ENCODE results near the gene DDX41. TPM values are rescaled to one million over a fixed set of nuclear protein-coding genes. Genes with fewer than 3 reads are reported as not detected.

The DDX41 gene
- total and polyA plus RNA-seq, 10 of the 15 experiments (the other 5 are each of a cell fraction or from before 2014, with no cell fraction given), result 32.7 to 215 (median 93.6) TPM

DNA sequence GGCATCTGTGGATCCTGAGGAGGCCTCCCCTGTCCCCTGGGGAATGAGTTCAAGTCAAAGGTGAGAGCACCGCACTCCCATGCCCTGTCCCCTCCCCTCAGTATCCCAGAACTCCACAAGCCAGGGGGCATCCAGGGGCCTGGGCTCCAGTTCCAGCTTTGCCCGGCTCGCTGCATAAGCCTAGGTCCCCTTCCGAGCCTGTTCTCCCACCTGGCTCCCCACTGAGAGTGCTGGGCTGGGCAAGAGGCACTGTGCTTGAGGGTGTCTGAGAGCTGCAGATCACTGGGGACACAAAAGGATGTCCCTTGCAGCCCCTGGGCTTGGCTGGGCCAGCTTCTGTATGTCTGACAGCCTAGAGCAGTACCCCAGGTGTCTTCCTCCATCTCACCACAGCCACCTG, 11.7 kb downstream of the DDX41 start (continued):
- no peak for TF ChIP-seq ZNF384 (IDR thresholded peaks at IDR 0.05; ENCODE audit: borderline replicate concordance, low read depth, low read length)
- TF ChIP-seq ZBTB11 (CRISPR knock-in tag; IDR thresholded peaks at IDR 0.05), result no peak

- no peak overlapping the region for H2AFZ ChIP-seq (ENCODE audit: control insufficient read depth, low read depth, low read length)
- no peak for FAIRE-seq
- H3K79me2 ChIP-seq (ENCODE audit: control insufficient read depth, insufficient read depth, low read length), result peaks cover 24% of the 10 kb centered on the region
- ChIA-PET RAD21 (ENCODE audit: unreplicated experiment) (interaction anchor here (0.6 kb wide), 1 partner anchor 183 kb away, joined by 3 read pairs; no protein-coding TSS in a partner anchor), POLR2A (interaction anchor here (0.5 to 1.1 kb wide), 2 partner anchors 77 to 104 kb away, joined by 3 to 5 read pairs; no protein-coding TSS in a partner anchor), CTCF (interaction anchor here (1.5 kb wide), 1 partner anchor 195 kb away, joined by 6 read pairs; no protein-coding TSS in a partner anchor), SMC1A (ENCODE audit: uncharacterized antibody, unreplicated experiment) (no interaction called here)
- no TSS peak for BruUV-seq (replicated peaks)
- intact Hi-C loops (cut with micrococcal nuclease; ENCODE audit: unreplicated experiment) (loop anchor here (5.0 to 10.0 kb wide), 3 partner anchors 98 to 390 kb away; partner anchors contain the start of genes B4GALT7 and MXD3), in situ Hi-C loops (cut with MboI) (no loop called here)
- DNase-seq (ENCODE audit: low read depth, low spot score), result no peak
- no peak for ATAC-seq
- H3K4me2 ChIP-seq (ENCODE audit: control insufficient read depth, insufficient read depth), result no peak overlapping the region
- peaks cover 7 to 19% of the 10 kb centered on the region in 2 experiments; a peak in 3 of 4 replicates for H3K36me3 ChIP-seq (ENCODE audit: control insufficient read depth in 2 of 2, insufficient read depth in 2 of 2, low read length in 1 of 2)
- 93% methylated on average over 44 of the region's 47 CpGs for WGBS (ENCODE audit: insufficient coverage, insufficient replicate concordance, low lambda C conversion rate, missing lambda C conversion rate)
- no peak overlapping the region for H3K9ac ChIP-seq (ENCODE audit: control insufficient read depth, insufficient read depth, low read length)
- H3K9me3 ChIP-seq (replicated peaks; ENCODE audit: control insufficient read depth, insufficient read depth, low read length), result no peaks in the 10 kb centered on the region
- TF ChIP-seq GABPA (IDR thresholded peaks at IDR 0.05; ENCODE audit: low read depth) (no peak), RELA (IDR thresholded peaks at IDR 0.05; ENCODE audit: borderline replicate concordance, partially characterized antibody) (no peak), NFYB (IDR thresholded peaks at IDR 0.05; ENCODE audit: insufficient read depth, low read depth, low read length) (no peak), ZZZ3 (IDR thresholded peaks at IDR 0.05; ENCODE audit: control insufficient read depth, insufficient read length, low read depth) (no peak)
- no peaks in the 10 kb centered on the region for H4K20me1 ChIP-seq (ENCODE audit: control insufficient read depth, insufficient read depth)
- no peak overlapping the region for H3K4me3 ChIP-seq
- no peaks in the 10 kb centered on the region for H3K27me3 ChIP-seq (replicated peaks in 1 of 2; ENCODE audit: control insufficient read depth in 2 of 2, insufficient read depth in 2 of 2, low read length in 1 of 2)
- H3K27ac ChIP-seq (ENCODE audit: control insufficient read depth, insufficient read depth), result no peak overlapping the region
- H3K4me1 ChIP-seq (ENCODE audit: control insufficient read depth, insufficient read depth, low read length), result peaks cover 43% of the 10 kb centered on the region
Observed at GRCh38 chr5:177504086-177505056, 12.4 kb downstream of the DDX41 start.

Measured in GM12878 (cell line).